ENCODE results near the gene INTS1. TPM values are rescaled to one million over a fixed set of nuclear protein-coding genes. Genes with fewer than 3 reads are reported as not detected.

INTS1 gene
- polyA plus RNA-seq, 3 donors, result 5.5 to 64.3 (median 7.3) TPM

GRCh38 chr7:1452205-1452604 is 52.0 kb downstream of the INTS1 start:
- H3K4me1 ChIP-seq (ENCODE audit: control insufficient read depth in 1 of 2, insufficient read depth in 2 of 2, low read length in 2 of 2), result peaks cover 4% of the 10 kb centered on the region in 2 donors
- H3K4me2 ChIP-seq (replicated peaks; ENCODE audit: extremely low read depth, low read length, poor library complexity, severe bottlenecking), result no peak overlapping the region
- 94% methylated on average over 11 of the region's 19 CpGs for WGBS (ENCODE audit: insufficient coverage)
- Mint-ChIP-seq H3K36me3 (no peaks in the 10 kb centered on the region), H3K27me3 (ENCODE audit: low read depth in 3 of 3) (no peaks in the 10 kb centered on the region), H3K9me3 (no peaks in the 10 kb centered on the region), H3K4me1 (peaks cover 8% of the 10 kb centered on the region), H3K4me3 (no peak overlapping the region), H3K27ac (no peak overlapping the region)
- intact Hi-C loops (cut with micrococcal nuclease), result no loop called here
- no peak overlapping the region for H2AFZ ChIP-seq (ENCODE audit: insufficient read depth, low read depth, low read length, poor library complexity, severe bottlenecking)
- DNase-seq, result no peak
- no peaks in the 10 kb centered on the region for H3K9me3 ChIP-seq (replicated peaks in 1 of 2; ENCODE audit: control insufficient read depth in 1 of 2, insufficient read depth in 1 of 2, low read length in 2 of 2)
- no peak for TF ChIP-seq CTCF (IDR thresholded peaks at IDR 0.05)
- no peaks in the 10 kb centered on the region for H3K27me3 ChIP-seq (ENCODE audit: control insufficient read depth in 2 of 2, insufficient read depth in 2 of 2, low read length in 2 of 2)
- H3K27ac ChIP-seq (ENCODE audit: low read depth in 1 of 2, low read length in 2 of 2), result no peak overlapping the region
- no peak overlapping the region for H3K4me3 ChIP-seq (replicated peaks in 1 of 3; ENCODE audit: low read depth in 2 of 3, low read length in 3 of 3)
- no peaks in the 10 kb centered on the region for H4K20me1 ChIP-seq (ENCODE audit: insufficient read depth, low read length)
- H3K36me3 ChIP-seq (replicated peaks in 1 of 2; ENCODE audit: control insufficient read depth in 1 of 2, insufficient read depth in 2 of 2, low read length in 2 of 2), result no peaks in the 10 kb centered on the region
- H3K9ac ChIP-seq (ENCODE audit: insufficient read depth, low read length, poor library complexity, severe bottlenecking), result no peak overlapping the region
- peaks cover 10% of the 10 kb centered on the region for H3K79me2 ChIP-seq (ENCODE audit: insufficient read depth, low read length)

- Mint-ChIP-seq H3K36me3 (no peaks in the 10 kb centered on the region), H3K27me3 (ENCODE audit: low read depth in 3 of 3) (no peaks in the 10 kb centered on the region), H3K4me1 (peaks cover 3% of the 10 kb centered on the region), H3K27ac (peak overlapping the region in 1 of 7 donors; percentile 30), H3K9me3 (no peaks in the 10 kb centered on the region), H3K4me3 (no peak overlapping the region)
- H3K79me2 ChIP-seq (ENCODE audit: insufficient read depth, low read length), result peaks cover 5% of the 10 kb centered on the region
- no peak overlapping the region for H2AFZ ChIP-seq (ENCODE audit: insufficient read depth, low read depth, low read length, poor library complexity, severe bottlenecking)
- no peaks in the 10 kb centered on the region for H3K27me3 ChIP-seq (ENCODE audit: control insufficient read depth in 2 of 2, insufficient read depth in 2 of 2, low read length in 2 of 2)
- no peak overlapping the region for H3K4me2 ChIP-seq (replicated peaks; ENCODE audit: extremely low read depth, low read length, poor library complexity, severe bottlenecking)
- H3K9ac ChIP-seq (ENCODE audit: insufficient read depth, low read length, poor library complexity, severe bottlenecking), result no peak overlapping the region
- no peaks in the 10 kb centered on the region for H4K20me1 ChIP-seq (ENCODE audit: insufficient read depth, low read length)
- intact Hi-C loops (cut with micrococcal nuclease), result no loop called here
- H3K4me1 ChIP-seq (ENCODE audit: control insufficient read depth in 1 of 2, insufficient read depth in 2 of 2, low read length in 2 of 2), result no peaks in the 10 kb centered on the region
- 90% methylated on average over 8 of the region's 11 CpGs for WGBS (ENCODE audit: insufficient coverage)
- H3K4me3 ChIP-seq (replicated peaks in 1 of 3; ENCODE audit: low read depth in 2 of 3, low read length in 3 of 3), result no peak overlapping the region
- no peak for TF ChIP-seq CTCF (IDR thresholded peaks at IDR 0.05)
- H3K9me3 ChIP-seq (replicated peaks in 1 of 2; ENCODE audit: control insufficient read depth in 1 of 2, insufficient read depth in 1 of 2, low read length in 2 of 2), result no peaks in the 10 kb centered on the region
- no peak overlapping the region for H3K27ac ChIP-seq (ENCODE audit: low read depth in 1 of 2, low read length in 2 of 2)
- DNase-seq, result no peak
- no peaks in the 10 kb centered on the region for H3K36me3 ChIP-seq (replicated peaks in 1 of 2; ENCODE audit: control insufficient read depth in 1 of 2, insufficient read depth in 2 of 2, low read length in 2 of 2)
Observed at GRCh38 chr7:1450987-1451386, 53.2 kb downstream of the INTS1 start.
